HG02870 (cell line): ENCODE data around the gene SEPSECS.

ENCODE experiments used
- ATAC-seq: cut with Tn5 transposase; IDR thresholded peaks from one replicate; pipeline ENCODE4 v1.9.1; 2021; ENCODE audit warnings: mild to moderate bottlenecking, moderate library complexity; ENCODE audit not compliant: unreplicated experiment

The SEPSECS gene

GRCh38 chr4:25159837-25160713 lies at the start of gene SEPSECS:
Gene SEPSECS (minus strand): TSS chr4:25160449. CDS start chr4:25160369, 80 bp downstream.
- ATAC-seq, result peak; percentile 81

- ATAC-seq, result no peak
Measured at GRCh38 chr4:25209702-25210101, 49.5 kb upstream of the SEPSECS start.

GRCh38 chr4:25207997-25208396 lies 47.7 kb upstream of the SEPSECS start:
- no peak for ATAC-seq

- no peak for ATAC-seq
Measured at GRCh38 chr4:25198713-25199112, 38.5 kb upstream of the SEPSECS start.

GRCh38 chr4:25190407-25190806 lies 30.2 kb upstream of the SEPSECS start:
- no peak for ATAC-seq

- ATAC-seq, result no peak
Measured at GRCh38 chr4:25184056-25184455, 23.8 kb upstream of the SEPSECS start.

- no peak for ATAC-seq
Measured at GRCh38 chr4:25182937-25183336, 22.7 kb upstream of the SEPSECS start.

- peak; percentile 90 for ATAC-seq
Measured at GRCh38 chr4:25180524-25181131, 20.4 kb upstream of the SEPSECS start.

GRCh38 chr4:25178838-25179261 lies 18.6 kb upstream of the SEPSECS start:
- no peak for ATAC-seq

- no peak for ATAC-seq
Measured at GRCh38 chr4:25177147-25177546, 16.9 kb upstream of the SEPSECS start.

GRCh38 chr4:25174674-25175073 lies 14.4 kb upstream of the SEPSECS start:
- ATAC-seq, result no peak

GRCh38 chr4:25172961-25173915 lies 13.0 kb upstream of the SEPSECS start:
- peak; percentile 90 for ATAC-seq

GRCh38 chr4:25171201-25171865 lies 11.1 kb upstream of the SEPSECS start:
- ATAC-seq, result no peak

GRCh38 chr4:25169446-25169845 lies 9.2 kb upstream of the SEPSECS start:
- ATAC-seq, result no peak

- ATAC-seq, result no peak
Measured at GRCh38 chr4:25165916-25166315, 5.7 kb upstream of the SEPSECS start.

GRCh38 chr4:25163196-25163595 lies 2.9 kb upstream of the SEPSECS start:
- no peak for ATAC-seq

- ATAC-seq, result no peak
Measured at GRCh38 chr4:25162566-25162965, 2.3 kb upstream of the SEPSECS start.

- no peak for ATAC-seq
Measured at GRCh38 chr4:25161593-25161950, 1.3 kb upstream of the SEPSECS start.

- peak; percentile 35 for ATAC-seq
Measured at GRCh38 chr4:25160714-25161592, 704 bp upstream of the SEPSECS start.

- no peak for ATAC-seq
Measured at GRCh38 chr4:25158817-25159216, 1.4 kb downstream of the SEPSECS start.
